Measurements from ENCODE around the gene ATP2C2.

ATP2C2 gene

GRCh38 chr16:84458606-84459532 is 90.5 kb downstream of the ATP2C2 start:
- no peak for DNase-seq

GRCh38 chr16:84459533-84459894 is 91.2 kb downstream of the ATP2C2 start:
- no peak for DNase-seq

- no peak for DNase-seq
These were observed 91.6 kb downstream of the ATP2C2 start for GRCh38 chr16:84459941-84460405.

- DNase-seq: no peak
These were observed 92.2 kb downstream of the ATP2C2 start for GRCh38 chr16:84460406-84461028.

GRCh38 chr16:84461029-84461412 is 92.7 kb downstream of the ATP2C2 start:
- no peak for DNase-seq

GRCh38 chr16:84461413-84462295 is 93.3 kb downstream of the ATP2C2 start:
- no peak for DNase-seq

GRCh38 chr16:84462296-84463210 is 94.2 kb downstream of the ATP2C2 start:
- no peak for DNase-seq

GRCh38 chr16:84463221-84463620 is 94.9 kb downstream of the ATP2C2 start:
- DNase-seq: no peak

GRCh38 chr16:84464116-84464515 is 95.8 kb downstream of the ATP2C2 start:
- no peak for DNase-seq

- no peak for DNase-seq
These were observed 96.8 kb downstream of the ATP2C2 start for GRCh38 chr16:84465154-84465553.

- no peak for DNase-seq
These were observed 98.4 kb downstream of the ATP2C2 start for GRCh38 chr16:84466692-84467091.

GRCh38 chr16:84467256-84467655 is 98.9 kb downstream of the ATP2C2 start:
- DNase-seq: no peak

GRCh38 chr16:84467709-84468108 is 99.4 kb downstream of the ATP2C2 start:
- DNase-seq: no peak

- DNase-seq: no peak
These were observed 103.0 kb downstream of the ATP2C2 start for GRCh38 chr16:84471316-84471715.

- no peak for DNase-seq
These were observed 103.6 kb downstream of the ATP2C2 start for GRCh38 chr16:84471966-84472365.

- no peak for DNase-seq
These were observed 107.4 kb downstream of the ATP2C2 start for GRCh38 chr16:84475643-84476240.

- no peak for DNase-seq
These were observed 108.1 kb downstream of the ATP2C2 start for GRCh38 chr16:84476401-84476800.

GRCh38 chr16:84477661-84478060 is 109.3 kb downstream of the ATP2C2 start:
- no peak for DNase-seq

- no peak for DNase-seq
These were observed 110.0 kb downstream of the ATP2C2 start for GRCh38 chr16:84478172-84478947.

- no peak for DNase-seq
These were observed 111.5 kb downstream of the ATP2C2 start for GRCh38 chr16:84479716-84480450.
